GM19438 (cell line): ENCODE data around the gene PPP1R3G.
"Not testable (repeated sequence)": the region's sequence is repeated elsewhere in the genome, so short reads cannot be mapped to it uniquely, and the experiment has no call there.

Experiments
- ATAC-seq: cut with Tn5 transposase; IDR thresholded peaks from one replicate; pipeline ENCODE4 v1.9.1; 2021; ENCODE audit warnings: low read depth; ENCODE audit not compliant: unreplicated experiment

The PPP1R3G gene

DNA sequence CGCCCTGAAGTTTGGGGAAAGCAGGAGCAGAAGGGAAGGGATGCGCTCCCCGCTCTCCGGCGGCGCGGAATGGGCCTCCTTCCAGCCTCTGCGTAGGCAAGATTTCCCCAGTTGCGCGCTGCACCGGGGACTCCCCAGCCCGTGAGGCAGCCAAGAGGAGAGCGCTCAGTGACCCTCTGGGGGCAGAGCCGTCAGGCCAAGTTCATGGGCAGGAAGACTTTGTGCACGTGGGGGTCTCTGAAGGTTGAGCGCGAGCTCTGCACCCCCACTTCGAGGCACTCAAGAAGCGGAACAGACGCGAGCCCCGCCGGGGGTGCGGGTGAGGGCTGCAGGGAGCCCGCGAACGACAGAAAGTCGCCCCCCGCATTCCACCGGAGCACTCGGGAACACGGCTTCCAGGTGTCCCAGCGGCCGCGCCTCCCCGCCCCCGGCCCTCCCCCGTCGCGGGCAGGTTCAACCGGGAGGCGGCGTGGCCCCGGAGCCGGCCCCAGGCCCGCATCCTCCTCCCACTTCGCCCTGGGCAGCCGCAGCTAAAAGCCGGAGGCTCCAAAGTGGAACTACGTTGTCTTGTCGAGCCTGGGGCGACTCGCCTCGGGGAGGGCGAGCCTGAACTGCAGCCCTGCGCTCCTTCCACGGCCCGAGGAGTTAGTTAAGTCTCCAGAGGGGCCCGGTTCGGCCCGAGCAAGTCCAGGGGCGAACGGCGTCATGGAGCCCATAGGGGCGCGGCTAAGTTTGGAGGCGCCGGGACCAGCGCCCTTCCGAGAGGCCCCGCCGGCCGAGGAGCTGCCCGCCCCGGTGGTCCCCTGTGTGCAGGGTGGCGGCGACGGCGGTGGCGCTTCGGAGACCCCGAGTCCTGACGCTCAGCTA lies at the start of gene PPP1R3G:
PPP1R3G (plus strand) TSS at position 561 of the 867 bp plus-strand sequence; CDS start at position 706, 145 bp downstream.
- peak; percentile 46 for ATAC-seq

GRCh38 chr6:5036269-5036668 lies 48.9 kb upstream of the PPP1R3G start:
- no peak for ATAC-seq

GRCh38 chr6:5041955-5042354 lies 43.2 kb upstream of the PPP1R3G start:
- no peak for ATAC-seq

DNA sequence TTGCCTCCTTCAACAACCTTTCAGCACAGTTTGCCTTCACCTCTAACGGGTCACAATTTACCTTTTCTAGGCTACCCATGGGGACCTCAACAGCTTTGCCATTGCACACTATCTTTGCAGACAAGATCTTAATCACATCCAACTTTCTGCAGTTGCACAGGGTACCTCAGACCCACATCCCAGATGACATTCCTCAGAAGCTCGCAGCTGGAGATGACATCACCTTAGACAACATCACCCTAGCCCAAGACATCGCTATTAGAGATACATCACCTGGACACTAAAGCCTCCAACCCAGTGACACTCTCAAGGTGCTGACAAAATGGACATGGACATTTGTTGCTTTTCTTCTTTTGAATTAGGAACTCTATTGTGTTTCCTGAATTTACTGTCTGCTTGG lies 42.7 kb upstream of the PPP1R3G start:
- no peak for ATAC-seq

- ATAC-seq: no peak
These were observed 40.3 kb upstream of the PPP1R3G start for GRCh38 chr6:5044866-5045265.

DNA sequence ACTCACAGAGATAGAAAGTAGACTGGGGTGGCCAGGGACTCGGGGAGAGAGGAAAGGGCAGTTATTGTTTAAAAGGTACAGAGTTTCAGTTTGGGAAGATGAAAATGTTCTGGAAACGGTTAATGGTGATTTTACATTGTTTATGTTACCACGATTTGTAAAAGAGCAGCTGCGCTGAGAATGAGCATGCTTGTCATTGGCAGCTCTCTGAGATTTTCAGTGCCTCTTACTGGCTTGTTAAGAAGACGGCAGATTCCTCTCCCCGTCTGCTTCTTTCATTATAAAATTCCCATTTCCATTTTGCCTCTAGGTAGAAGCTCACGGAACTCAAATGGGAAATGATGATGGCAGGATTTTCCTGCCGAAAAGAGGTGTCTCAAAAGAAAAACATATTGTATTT lies 39.7 kb upstream of the PPP1R3G start:
- no peak for ATAC-seq

DNA sequence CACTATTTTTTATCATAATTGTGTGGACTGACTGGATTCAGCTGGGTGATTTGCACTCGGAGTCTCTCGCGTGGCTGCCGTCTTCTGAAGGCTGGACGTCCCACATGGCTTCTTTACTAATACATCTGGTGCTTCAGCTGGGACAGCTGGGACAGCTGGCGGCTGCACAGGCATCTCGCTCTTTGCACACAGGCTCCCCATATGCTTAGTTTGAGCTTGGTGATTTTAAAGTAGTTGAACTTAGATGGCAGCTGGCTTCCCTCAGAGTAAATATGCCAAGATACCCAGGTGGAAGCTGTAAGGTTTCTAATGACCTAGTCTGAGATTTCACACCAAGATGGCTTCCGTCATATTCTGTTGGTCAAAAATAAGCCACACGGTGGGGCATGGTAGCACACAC lies 38.7 kb upstream of the PPP1R3G start:
- ATAC-seq: no peak

DNA sequence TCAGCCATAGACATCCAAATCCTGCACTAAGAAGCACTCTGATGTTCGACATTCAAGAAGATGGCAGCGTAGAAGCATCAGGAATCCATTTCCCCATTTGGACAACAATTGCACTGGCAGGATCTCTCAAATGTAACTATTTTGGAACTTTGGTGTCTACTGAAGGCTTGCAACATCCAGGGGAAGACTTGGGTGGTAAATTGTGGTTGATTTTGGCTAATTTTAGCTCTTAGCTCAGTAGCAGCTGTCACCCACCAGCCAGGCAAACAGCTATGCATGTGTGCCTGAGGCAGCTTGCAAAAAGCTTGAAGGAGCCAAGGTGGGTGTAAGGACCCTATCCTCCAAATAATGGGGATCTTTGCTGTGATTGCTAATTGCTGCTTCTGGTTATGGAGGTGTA lies 35.1 kb upstream of the PPP1R3G start:
- no peak for ATAC-seq

- ATAC-seq: no peak
These were observed 33.7 kb upstream of the PPP1R3G start for GRCh38 chr6:5051394-5051793.

- no peak for ATAC-seq
These were observed 32.1 kb upstream of the PPP1R3G start for GRCh38 chr6:5053038-5053437.

- no peak for ATAC-seq
These were observed 31.3 kb upstream of the PPP1R3G start for GRCh38 chr6:5053864-5054244.

DNA sequence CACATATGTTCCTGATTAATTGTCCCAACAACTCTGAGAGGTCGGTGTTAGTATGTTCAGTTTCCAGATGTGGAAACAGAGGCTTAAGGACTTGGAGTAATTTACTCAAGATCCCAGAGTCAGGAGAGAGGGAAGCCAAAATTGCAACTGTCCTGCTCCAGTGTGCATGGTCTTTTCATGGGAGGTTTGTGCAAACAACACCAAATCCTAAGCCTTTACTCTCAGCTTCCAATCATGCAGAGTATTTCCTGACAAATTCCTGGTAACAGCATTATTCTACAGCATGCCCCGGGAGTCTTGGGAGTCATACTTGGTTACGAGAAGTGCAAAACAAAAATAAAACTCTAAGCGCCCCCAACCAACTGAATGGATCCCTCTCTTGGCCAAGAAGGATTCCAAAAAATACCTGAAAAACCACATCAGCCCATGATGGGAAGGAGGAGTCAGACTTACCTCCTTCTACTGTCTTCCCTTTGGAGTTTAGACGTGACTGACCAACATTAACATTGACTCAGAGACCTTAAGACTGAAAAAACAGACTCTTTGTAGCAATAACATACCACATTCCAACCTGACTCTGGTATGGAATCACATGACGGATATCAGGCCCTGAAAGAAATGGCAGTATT lies 30.8 kb upstream of the PPP1R3G start:
- no peak for ATAC-seq

DNA sequence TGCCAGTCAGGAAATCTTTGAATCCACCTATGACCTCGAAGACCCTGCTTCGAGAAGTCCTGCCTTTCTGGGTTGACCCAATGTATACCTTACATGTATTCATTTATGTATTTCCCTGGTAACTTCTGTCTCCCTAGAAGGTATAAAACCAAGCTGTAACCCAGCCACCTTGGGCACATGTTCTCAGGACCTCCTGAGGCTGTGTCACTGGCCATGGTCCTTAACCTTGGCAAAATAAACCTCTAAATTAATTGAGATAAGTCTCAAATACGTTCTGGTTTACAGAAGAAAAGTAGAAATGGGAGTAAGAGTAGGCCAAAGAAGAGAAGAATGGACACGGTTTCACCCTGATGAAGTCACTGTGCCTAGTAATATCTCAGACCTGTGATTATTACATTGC lies 30.0 kb upstream of the PPP1R3G start:
- no peak for ATAC-seq

DNA sequence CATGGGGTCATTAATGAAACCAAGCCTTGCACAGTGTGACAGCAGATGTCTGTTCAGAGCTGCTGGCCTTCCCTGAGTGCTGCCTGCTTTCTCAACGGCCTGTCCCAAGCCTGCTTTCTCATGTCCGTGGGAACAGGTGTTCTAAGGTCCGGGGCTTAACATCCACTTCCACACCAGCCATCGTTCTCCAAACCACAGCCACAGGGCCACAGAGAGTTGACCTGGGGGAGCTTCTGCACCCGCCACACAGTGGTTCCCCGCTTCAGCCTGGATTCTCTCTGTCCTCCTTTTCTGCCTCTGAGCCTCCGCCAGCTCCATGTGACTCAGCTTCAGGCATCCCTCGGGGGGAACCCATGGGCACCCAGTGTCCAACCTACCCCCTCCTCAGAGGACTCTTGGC lies 26.9 kb upstream of the PPP1R3G start:
- no peak for ATAC-seq

DNA sequence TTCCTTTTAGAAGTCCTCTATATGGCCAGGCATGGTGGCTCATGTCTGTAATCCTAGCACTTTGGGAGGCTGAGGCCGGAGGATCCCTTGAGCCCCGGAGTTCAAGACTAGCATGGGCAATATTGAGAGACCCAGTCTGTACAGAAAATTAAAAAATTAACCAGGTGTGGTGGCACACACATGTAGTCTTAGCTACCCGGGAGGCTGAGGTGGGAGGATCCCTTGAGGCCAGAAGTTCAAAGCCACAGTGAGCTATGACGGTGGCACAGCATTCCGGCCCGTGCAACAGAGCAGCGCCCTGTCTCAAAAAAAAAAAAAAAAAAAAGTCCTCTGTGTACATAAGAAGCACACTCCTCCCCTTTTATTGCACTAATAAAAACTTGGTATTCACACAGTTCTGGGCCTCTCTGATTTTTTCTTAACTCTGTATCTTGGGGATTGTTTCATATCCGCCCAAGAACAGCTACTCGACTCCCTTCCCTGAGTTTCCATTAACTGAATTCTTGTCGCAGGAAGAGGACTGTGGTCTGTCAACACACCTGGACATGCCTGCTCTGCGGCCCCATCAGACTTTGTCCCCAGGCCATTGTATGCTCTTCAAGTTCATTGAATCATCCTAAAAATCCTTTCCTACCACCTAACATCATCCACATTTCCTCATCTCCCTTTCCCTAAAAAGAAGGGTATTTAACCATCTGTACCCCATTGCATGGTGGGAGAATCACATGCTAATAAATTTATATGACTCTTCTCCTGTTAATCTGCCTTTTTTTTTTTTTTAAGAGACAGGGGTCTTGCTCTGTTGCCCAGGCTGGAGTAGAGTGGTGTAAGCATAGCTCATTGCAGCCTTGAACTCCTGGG lies 25.9 kb upstream of the PPP1R3G start:
- no peak for ATAC-seq

DNA sequence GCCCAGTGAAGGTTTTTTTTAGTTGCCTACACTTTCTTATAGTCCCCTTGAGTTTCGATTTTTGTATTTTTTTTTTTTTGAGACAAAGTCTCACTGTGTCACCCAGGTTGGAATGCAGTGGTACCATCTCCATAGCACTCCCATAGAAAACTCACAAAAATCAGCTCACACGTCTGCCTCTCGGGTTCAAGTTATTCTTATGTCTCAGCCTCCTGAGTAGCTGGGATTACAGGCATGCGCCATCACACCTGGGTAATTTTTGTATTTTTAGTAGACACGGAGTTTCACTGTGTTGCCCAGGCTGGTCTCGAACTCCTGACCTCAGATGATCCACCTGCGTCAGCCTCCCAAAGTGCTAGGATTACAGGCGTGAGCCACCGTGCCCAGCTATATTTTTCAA lies 24.7 kb upstream of the PPP1R3G start:
- not testable (repeated sequence) for ATAC-seq

GRCh38 chr6:5061152-5061551 lies 24.0 kb upstream of the PPP1R3G start:
- no peak for ATAC-seq

GRCh38 chr6:5063617-5064016 lies 21.5 kb upstream of the PPP1R3G start:
- no peak for ATAC-seq

GRCh38 chr6:5066456-5067093 lies 18.6 kb upstream of the PPP1R3G start:
- ATAC-seq: no peak

DNA sequence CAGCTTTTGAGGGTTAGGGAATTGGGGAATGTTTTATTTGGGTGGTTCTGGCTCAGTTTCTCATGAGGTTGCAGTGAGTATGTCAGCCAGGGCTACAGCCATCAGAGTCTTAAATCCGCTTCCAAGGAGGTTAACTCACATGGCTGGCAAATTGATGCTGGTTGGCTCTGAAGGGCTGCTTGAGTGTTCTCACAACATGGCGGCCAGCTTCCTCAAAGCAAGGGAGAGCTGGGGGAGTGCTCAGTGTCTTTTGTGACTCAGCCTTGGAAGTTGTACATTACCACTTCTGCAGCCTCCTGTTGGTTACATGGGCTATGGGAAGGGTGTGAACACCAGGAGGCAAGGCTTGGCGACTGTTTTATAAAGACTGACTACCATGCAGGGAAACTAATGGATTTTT lies 17.8 kb upstream of the PPP1R3G start:
- no peak for ATAC-seq
